Measurements from ENCODE around the gene SPI1. TPM values are rescaled to one million over a fixed set of nuclear protein-coding genes. Genes with fewer than 3 reads are reported as not detected.
A peak's percentile ranks its signal among the peaks of the same experiment; 100 is the strongest.

The SPI1 gene
- total RNA-seq, 1 donor from 2014 or later = 295 TPM

DNA sequence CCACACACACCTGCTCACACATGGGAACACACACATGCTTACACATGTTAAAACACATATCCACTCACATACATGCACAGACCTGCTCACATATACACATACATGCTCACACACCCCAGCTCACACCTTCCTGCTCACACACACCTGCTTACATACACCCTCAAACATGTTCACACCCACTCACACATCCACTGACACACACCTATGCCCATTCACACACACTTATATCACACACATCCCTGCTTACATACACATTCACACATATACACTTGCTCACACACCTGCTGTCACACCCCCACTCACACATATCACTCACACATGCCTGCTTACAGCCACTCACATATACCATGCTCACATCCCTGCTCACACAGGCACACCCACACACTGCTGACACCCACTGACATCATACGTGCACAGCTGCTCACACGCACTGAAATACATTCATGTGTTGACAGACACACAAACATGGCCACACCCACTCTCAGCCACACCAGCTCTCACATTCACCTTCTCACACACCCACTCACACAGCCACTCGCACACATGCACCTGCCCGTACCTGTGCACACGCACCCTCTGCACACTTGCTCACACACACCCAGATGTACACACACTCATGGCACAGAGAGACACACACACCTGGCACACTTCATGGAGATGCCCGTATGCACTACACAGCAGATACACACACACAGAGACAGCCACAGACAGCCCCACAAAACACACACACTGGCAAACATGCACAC lies 20.2 kb downstream of the SPI1 start:
- Histone ChIP-seq H3K27me3 (ENCODE audit: low read depth) (no peaks in the 10 kb centered on the region), H3K9me3 (no peaks in the 10 kb centered on the region), H3K27ac (no peak overlapping the region), H3K4me1 (peaks cover 11% of the 10 kb centered on the region), H3K36me3 (no peaks in the 10 kb centered on the region), H3K4me3 (no peak overlapping the region)
- DNase-seq (peak; percentile 37), ATAC-seq (no peak)
- no peak for TF ChIP-seq CTCF (IDR thresholded peaks at IDR 0.05)
- intact Hi-C loops (cut with DNase I) = no loop called here

- intact Hi-C loops (cut with DNase I) = no loop called here
- no peaks in the 10 kb centered on the region for H3K9me3 ChIP-seq
- ATAC-seq (no peak), DNase-seq (no peak)
- no peak overlapping the region for H3K4me3 ChIP-seq
- no peak for TF ChIP-seq CTCF (IDR thresholded peaks at IDR 0.05)
- peaks cover 11% of the 10 kb centered on the region for H3K4me1 ChIP-seq
- no peak overlapping the region for H3K27ac ChIP-seq
- no peaks in the 10 kb centered on the region for H3K36me3 ChIP-seq
- no peaks in the 10 kb centered on the region for H3K27me3 ChIP-seq (ENCODE audit: low read depth)
Observed at GRCh38 chr11:47356998-47357329, 21.4 kb downstream of the SPI1 start.

- Histone ChIP-seq H3K27ac (no peak overlapping the region), H3K36me3 (no peaks in the 10 kb centered on the region), H3K4me3 (no peak overlapping the region), H3K9me3 (no peaks in the 10 kb centered on the region), H3K4me1 (peaks cover 11% of the 10 kb centered on the region), H3K27me3 (ENCODE audit: low read depth) (no peaks in the 10 kb centered on the region)
- intact Hi-C loops (cut with DNase I) = no loop called here
- peak; percentile 39 for DNase-seq
- TF ChIP-seq CTCF (IDR thresholded peaks at IDR 0.05) = no peak
- ATAC-seq = no peak
Observed at GRCh38 chr11:47356129-47356997, 22.0 kb downstream of the SPI1 start.

DNA sequence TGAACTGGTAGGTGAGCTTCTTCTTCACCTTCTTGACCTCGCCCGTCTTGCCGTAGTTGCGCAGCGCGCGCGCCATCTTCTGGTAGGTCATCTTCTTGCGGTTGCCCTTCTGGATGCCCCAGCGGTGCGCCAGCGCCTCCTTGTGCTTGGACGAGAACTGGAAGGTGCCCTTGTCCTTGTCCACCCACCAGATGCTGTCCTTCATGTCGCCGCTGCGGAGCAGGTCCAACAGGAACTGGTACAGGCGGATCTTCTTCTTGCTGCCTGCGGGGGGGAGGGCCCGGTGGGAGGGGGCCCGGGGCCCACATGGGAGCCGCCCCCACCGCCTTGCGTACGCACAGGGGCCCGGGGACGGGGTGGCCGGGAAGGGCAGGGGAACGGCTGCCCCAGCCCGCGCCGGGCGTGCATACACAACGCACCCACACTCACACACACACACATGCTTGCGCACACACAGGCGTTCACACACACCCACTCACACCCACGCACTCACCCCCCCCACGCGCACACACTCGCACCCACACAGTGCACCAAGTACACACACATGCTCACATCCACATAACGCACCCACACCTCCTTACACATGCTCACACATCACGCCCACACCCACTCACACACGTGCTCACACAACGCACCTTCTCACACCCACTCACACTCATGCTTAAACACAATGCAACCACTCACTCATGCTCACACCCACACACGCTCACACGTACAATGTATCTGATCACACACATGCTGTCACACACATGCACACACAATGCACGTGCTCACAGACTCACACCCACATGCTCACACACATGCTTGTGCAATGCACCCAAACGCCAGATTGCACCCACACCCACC lies 22.8 kb downstream of the SPI1 start:
- Histone ChIP-seq H3K9me3 (no peaks in the 10 kb centered on the region), H3K36me3 (no peaks in the 10 kb centered on the region), H3K27ac (peak overlapping the region; percentile 62), H3K27me3 (ENCODE audit: low read depth) (no peaks in the 10 kb centered on the region), H3K4me3 (peak overlapping the region; percentile 55), H3K4me1 (peaks cover 11% of the 10 kb centered on the region)
- intact Hi-C loops (cut with DNase I) = no loop called here
- peak; percentile 96 for DNase-seq
- peak; percentile 88 for TF ChIP-seq CTCF (IDR thresholded peaks at IDR 0.05)
- peak; percentile 86 to 91 for ATAC-seq

- TF ChIP-seq CTCF (IDR thresholded peaks at IDR 0.05) = no peak
- Histone ChIP-seq H3K27me3 (ENCODE audit: low read depth) (no peaks in the 10 kb centered on the region), H3K27ac (peak overlapping the region; percentile 62), H3K4me3 (peak overlapping the region; percentile 55), H3K9me3 (no peaks in the 10 kb centered on the region), H3K36me3 (no peaks in the 10 kb centered on the region), H3K4me1 (peaks cover 7% of the 10 kb centered on the region)
- DNase-seq (no peak), ATAC-seq (peak; percentile 29 to 58)
- intact Hi-C loops (cut with DNase I) = no loop called here
Observed at GRCh38 chr11:47354913-47355282, 23.4 kb downstream of the SPI1 start.
